Vagina (tissue), 2 donors: ENCODE measurements around the gene SLC15A1.

Experiments used
- POLR2A ChIP-seq, 2 donors: fragments of 450-650 bp; IDR thresholded peaks; one replicate each; pipeline ENCODE4 v1.6.1; 2017; ENCODE audit warnings: antibody characterized with exemption in 2 of 2, mild to moderate bottlenecking in 2 of 2, moderate library complexity in 2 of 2
- POLR2AphosphoS5 ChIP-seq, 2 donors: sonication (generic); formaldehyde crosslinking; IDR thresholded peaks; one replicate each; pipeline ENCODE4 v1.9.0; 2017; ENCODE audit warnings: antibody characterized with exemption in 2 of 2, mild to moderate bottlenecking in 2 of 2, low read depth in 1 of 2; ENCODE audit not compliant: insufficient read depth in 1 of 2
- TF ChIP-seq, protein P1 (sequence below), 3 experiments: fragments of 450-650 bp in 2 of 3; fragments of 200-600 bp in 1 of 3; sonication (generic) in 1 of 3; IDR thresholded peaks; one replicate each; pipeline ENCODE4 v1.5.1; 2017 to 2019; ENCODE audit warnings: antibody characterized with exemption in 3 of 3, mild to moderate bottlenecking in 2 of 3, moderate library complexity in 2 of 3

- TF ChIP-seq POLR2A (IDR thresholded peaks at IDR 0.05): no peak
- TF ChIP-seq, protein P1, sequence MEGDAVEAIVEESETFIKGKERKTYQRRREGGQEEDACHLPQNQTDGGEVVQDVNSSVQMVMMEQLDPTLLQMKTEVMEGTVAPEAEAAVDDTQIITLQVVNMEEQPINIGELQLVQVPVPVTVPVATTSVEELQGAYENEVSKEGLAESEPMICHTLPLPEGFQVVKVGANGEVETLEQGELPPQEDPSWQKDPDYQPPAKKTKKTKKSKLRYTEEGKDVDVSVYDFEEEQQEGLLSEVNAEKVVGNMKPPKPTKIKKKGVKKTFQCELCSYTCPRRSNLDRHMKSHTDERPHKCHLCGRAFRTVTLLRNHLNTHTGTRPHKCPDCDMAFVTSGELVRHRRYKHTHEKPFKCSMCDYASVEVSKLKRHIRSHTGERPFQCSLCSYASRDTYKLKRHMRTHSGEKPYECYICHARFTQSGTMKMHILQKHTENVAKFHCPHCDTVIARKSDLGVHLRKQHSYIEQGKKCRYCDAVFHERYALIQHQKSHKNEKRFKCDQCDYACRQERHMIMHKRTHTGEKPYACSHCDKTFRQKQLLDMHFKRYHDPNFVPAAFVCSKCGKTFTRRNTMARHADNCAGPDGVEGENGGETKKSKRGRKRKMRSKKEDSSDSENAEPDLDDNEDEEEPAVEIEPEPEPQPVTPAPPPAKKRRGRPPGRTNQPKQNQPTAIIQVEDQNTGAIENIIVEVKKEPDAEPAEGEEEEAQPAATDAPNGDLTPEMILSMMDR (IDR thresholded peaks at IDR 0.05): no peak
- no peak for TF ChIP-seq POLR2AphosphoS5 (IDR thresholded peaks at IDR 0.05; ENCODE audit: insufficient read depth in 1 of 2, low read depth in 1 of 2)
Observed at GRCh38 chr13:98771838-98772611, 19.6 kb upstream of the SLC15A1 start.
